HG03135 (cell line): ENCODE measurements around the gene CFAP141.
A peak's percentile ranks its signal among the peaks of the same experiment; 100 is the strongest.
"Not testable (repeated sequence)": the region's sequence is repeated elsewhere in the genome, so short reads cannot be mapped to it uniquely, and the experiment has no call there.

Experiments used
- ATAC-seq: cut with Tn5 transposase; IDR thresholded peaks from one replicate; pipeline ENCODE4 v1.9.1; 2021; ENCODE audit warnings: mild to moderate bottlenecking, moderate library complexity; ENCODE audit not compliant: unreplicated experiment

CFAP141 gene

DNA sequence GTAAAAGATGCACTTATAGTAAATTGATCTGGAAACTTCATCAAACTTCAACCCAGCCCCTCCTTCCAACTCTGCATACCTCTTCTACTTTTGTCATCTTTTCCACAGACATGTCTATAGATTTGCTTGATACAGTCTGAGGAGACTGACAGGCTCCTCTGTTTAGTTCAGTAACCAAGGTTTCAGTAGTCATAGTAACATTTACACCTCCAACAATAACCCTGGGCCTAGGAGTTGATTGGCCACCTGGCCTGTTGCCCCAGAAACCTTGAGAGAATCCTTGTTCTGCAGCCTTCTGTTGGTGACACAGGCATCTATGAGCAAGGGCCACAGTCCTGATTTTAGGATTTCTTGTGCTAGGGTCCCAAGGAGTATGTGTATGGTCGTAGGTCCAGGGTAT lies at the start of gene CFAP141:
Gene CFAP141, minus strand, starts transcription at position 138 of the 400 bp plus-strand sequence. Its CDS starts 26 bp downstream, at position 112.
- no peak for ATAC-seq

DNA sequence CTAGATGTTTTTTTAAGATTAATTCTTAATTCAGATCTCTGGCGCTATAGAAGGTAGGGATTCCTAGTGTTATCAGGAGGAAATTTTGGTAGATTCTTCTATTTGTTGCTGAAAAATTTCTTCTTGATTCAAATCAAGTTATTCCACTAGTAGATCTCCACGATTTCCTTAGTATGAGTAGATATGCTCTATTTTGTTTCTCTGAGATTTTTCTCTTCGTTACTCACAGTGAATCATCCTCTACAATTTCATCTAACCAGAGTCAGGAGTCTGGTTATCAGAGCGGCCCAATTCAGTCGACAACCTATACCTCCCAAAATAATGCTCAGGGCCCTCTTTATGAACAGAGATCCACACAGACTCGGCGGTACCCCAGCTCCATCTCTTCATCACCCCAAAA lies 47.5 kb upstream of the CFAP141 start:
- no peak for ATAC-seq

DNA sequence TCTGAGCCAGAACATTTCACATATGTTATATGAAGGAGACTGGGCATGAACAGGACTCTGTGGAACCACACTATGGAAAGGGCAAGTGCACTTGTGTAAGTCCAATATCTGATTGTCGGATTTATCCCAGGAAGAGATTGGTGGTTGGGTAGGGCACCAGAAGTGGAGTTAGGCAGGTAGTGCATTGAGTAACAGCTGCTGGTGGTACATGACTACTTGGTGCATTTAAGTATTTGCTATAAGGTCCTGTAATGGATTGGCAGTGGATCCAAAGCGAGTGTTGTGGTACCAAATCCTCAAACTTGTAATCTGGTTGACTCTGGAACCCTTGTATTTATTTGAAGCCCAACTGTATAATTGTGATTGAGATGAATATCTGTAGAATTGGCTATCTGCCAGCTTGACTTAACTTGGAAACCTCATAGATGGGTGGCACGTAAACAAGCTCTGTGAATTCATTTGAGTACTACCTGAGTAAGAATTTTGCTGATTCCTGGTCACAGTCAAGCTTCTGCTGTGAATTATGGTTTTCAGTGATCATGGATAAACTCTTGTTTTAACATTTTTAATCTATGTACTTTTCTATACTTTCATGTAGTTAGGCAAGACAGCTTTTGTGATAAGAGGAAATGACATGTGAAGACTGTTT lies 35.7 kb upstream of the CFAP141 start:
- ATAC-seq = no peak

DNA sequence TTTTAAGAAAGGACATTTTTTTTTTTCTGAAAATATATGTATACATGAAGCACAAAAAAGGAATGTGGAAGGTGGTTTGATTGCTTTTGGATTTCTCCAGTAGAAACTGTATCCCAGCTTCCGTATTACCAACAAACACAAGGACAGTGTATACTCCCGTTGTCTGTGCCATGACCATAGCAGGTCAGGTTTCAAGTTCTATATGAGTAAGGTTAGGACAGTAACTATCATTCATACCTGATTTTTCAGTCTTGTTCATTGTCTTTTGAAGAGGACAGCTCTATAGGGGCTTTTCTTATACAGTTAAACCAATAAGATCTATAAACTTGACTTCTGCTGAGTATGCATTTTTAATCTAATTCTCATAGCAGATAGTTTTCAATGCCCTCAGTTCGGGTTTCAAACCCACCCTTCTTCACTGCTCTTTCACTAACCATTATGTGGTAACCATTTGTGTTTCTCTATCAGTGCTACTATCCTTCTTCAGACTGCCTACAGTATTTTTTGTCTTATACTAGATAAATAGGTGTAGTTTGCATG lies 34.2 kb upstream of the CFAP141 start:
- no peak for ATAC-seq

DNA sequence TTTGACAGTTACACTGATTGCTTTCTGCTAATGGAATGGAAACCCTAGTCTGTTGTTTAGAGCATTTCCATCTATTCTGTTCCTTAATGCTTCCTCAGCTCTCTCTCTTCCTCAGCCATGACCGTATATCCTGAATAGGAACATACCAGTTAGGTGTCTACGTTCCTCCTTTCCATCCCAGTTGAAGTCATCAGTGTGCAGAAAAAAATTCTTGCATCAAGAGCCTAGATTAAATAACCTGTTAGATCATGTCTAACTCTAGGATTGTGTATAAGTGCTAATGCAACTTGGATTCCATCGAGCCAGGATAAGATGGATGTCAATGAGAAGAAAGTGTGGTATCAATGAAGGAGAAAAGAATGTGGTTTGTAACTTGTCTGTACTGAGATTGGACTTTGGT lies 33.4 kb upstream of the CFAP141 start:
- ATAC-seq = no peak

DNA sequence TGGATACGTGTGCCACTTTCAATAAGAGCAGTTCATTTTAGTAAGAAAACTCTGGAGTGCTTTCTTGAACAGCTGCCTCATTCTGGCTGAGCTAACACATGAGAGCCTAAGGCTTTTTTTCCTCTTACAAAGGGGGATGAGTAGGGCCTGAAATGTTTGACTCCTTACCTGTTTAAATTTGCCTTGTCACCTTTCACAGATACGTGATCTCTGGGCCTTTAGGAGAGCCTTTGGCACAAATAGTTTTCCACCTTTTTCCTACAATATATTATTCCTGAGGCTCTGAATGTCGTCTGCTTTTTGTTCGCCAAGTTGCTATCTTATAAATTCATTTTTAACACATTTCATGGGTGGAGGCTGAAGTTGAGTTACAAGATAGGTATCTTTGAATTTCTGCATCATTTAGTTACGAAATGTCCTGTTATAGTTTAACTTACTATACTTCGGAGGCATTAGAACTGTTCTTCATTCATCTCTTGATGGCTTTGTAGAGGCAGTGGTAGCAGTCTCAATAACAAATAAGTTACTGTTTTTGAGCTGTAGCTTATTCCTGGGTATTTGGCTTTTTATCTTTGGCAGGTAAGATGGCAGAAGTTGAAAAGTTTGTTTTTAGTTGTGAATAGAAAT lies 31.9 kb upstream of the CFAP141 start:
- no peak for ATAC-seq

DNA sequence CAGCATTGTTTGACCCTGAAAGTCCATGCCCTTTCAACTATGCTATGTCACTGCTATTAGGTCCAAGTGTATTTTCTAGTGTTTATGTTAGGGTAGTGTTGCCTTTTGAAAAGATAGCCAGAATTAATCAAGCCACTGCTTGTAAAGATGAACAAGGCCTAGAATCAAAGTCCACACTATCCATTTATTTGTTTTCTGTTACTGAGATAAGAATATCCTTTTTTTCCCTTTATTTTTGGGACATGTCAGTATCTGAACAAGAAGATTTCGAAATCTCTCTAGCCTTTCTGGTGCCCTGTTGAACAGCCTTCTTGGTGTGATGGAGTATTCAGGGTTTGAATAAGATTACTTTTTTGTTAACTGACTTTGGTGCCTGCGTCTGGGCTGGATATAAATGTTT lies 31.3 kb upstream of the CFAP141 start:
- ATAC-seq = no peak

DNA sequence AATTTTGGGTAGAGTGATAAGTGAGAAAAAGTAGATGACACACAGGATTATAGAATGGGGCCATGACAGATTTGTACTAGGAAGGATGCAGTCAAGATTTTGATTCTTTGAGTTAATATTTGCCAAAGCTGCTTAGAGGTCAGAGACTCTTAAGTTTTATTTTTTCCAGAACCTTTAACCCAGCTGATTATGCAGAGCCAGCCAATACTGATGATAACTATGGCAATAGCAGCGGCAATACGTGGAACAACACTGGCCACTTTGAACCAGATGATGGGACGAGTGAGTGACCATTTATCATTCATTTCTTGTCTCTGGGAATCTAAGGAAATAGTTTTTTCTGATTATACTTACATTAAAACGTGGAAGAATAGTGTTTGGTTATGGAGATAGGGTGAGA lies 30.7 kb upstream of the CFAP141 start:
- no peak for ATAC-seq

DNA sequence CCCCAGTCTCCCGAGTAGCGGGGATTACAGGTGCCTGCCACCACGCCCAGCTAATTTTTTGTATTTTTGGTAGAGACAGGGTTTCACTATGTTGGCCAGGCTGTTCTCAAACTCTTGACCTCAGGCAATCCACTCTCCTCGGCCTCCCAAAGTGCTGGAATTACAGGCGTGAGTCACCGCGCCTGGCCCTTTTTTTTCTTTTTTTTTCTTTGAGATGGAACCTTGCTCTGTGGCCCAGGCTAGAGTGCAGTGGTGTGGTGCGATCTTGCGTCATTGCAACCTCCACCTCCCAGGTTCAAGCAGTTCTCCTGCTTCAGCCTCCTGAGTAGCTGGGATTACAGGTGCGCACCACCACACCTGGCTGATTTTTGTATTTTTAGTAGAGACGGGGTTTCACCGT lies 27.0 kb upstream of the CFAP141 start:
- not testable (repeated sequence) for ATAC-seq

DNA sequence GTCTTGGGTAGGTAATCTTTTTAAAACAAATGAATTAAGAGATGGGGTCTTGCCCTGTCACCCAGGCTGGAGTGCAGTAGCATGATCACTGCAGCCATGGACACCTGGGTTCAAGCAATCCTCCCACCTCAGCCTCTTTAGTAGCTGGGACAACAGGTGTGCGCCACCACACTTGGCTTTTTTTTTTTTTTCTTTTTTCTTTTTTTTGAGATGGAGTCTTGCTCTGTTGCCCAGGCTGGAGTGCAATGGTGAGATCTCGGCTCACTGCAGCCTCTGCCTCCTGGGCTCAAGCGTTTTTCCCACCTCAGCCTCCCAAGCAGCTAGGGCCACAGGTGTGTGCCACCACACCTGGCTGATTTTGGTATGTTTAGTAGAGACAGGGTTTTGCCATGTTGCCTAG lies 25.0 kb upstream of the CFAP141 start:
- ATAC-seq = not testable (repeated sequence)

DNA sequence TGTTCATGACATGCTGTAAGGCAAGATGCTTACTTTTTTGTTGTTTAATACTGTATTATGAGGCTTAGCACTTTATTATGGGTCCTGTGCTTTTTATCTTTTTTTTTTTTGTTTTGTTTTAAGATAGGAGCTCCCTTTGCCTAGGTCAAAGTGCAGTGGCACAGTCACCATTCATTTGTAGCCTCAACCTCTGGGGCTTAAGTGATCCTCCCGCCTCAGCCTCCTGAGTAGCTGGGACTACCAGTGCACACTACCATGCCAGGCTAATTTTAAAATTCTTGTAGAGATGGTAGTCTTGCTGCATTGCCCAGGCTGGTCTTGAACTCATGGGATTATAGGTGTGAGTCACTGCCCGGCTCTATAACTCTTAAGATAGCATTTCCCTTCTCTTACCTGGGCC lies 19.2 kb upstream of the CFAP141 start:
- no peak for ATAC-seq

DNA sequence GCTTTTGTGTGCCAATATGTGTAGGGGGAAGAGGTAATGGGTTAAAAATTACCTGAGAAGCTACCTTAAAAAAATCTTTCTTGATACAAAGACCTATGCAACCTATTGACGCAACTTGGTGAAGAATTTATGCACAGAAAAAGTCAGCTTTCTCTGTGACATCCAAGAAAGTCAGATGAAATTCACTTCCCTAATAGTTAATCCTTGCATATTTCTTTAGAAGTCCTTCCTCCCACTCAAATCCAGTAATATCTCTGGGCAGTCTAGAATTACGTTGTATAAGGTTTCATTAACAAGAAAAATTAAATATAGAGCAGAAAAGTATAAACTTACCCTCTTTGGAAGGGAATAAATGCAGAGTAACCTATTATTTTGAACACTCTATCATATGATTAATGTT lies 17.5 kb upstream of the CFAP141 start:
- ATAC-seq = no peak

DNA sequence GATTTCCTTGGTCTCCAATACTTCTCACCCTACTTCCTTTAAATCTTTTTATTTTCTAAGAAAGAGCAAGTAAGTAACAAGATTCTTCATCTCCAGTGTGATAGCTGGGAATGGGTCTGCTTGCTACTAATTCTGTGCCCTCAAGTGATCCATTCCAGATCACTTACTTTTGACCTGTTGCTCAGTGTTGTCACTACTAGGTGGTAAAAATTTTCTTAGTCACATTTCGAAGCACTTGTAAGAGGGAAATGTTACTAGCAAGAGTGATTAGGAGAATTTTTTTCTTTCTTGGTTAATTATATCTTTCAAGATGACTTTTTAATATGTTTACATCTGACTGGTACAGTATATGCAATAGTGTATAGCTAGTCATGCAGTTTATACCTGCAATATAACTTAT lies 16.8 kb upstream of the CFAP141 start:
- ATAC-seq = no peak

DNA sequence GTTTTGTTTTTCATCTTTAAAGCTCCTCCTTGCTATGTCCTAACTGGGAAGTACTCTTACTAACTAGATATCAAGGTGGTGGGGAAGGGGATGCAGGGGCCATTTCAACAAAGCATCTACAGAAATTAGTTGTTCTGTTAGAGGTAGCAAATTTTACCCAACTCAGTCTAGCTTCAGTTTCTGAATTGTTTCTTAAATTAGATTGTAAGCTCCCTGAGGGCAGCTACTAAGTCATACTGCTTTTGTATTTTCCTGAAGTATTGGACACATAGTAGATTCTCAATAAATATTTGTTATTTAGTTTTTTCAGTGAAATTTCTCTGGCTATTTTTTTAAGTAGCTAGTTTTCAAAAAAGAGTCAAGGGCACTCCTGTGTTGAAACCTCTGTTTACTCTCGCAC lies 16.4 kb upstream of the CFAP141 start:
- ATAC-seq = no peak

DNA sequence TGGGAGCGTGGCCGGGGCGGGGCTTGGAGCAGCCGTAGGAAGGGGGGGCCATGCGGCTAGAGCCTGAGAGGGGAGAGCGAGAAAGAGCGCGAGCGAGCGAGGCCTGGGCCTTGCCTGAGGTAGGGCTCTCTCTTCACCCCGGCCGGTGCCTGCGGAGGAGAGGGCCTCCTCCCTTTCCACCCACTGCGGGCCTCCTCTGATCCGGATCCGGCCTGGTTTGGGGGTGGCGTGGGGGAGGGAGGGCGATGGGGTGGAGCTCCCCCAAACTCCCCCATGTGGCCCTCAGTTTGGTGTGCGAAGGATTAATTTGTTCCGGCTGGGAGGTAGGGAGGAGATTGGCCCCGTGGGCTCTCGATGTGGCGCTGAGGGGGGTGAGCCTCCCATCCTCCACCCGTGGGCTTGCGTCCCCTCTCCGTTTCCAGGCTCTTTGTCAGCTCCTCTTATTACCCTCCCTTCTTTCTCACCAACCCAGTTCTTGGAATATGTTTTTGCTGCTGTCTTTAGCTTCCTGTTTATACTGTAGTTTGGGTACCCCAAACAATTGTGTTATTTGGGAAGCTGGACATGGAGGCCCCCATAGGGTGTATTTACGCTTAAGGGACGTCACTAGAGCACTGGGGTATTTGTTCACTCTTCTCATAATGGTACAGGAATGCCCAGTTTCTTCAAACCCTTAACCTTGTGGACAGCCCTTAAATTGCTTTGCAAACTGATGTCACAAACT lies 15.3 kb upstream of the CFAP141 start:
- peak; percentile 17 for ATAC-seq

DNA sequence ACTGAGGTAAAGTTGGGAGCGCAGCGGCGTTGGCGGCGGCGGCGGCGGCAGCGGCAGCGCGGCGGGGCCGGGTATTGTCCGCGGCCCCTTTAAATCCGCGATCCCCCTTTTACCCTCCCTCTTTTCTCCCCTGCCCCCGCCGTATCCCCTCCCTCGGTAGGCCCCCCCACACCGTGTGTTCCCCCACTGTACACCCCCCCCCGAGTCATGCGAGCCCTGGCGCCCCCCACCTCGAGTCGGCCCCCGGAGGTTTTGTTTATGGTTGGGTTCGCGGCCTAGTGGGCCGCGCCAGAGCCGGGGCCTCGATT lies 14.8 kb upstream of the CFAP141 start:
- no peak for ATAC-seq

DNA sequence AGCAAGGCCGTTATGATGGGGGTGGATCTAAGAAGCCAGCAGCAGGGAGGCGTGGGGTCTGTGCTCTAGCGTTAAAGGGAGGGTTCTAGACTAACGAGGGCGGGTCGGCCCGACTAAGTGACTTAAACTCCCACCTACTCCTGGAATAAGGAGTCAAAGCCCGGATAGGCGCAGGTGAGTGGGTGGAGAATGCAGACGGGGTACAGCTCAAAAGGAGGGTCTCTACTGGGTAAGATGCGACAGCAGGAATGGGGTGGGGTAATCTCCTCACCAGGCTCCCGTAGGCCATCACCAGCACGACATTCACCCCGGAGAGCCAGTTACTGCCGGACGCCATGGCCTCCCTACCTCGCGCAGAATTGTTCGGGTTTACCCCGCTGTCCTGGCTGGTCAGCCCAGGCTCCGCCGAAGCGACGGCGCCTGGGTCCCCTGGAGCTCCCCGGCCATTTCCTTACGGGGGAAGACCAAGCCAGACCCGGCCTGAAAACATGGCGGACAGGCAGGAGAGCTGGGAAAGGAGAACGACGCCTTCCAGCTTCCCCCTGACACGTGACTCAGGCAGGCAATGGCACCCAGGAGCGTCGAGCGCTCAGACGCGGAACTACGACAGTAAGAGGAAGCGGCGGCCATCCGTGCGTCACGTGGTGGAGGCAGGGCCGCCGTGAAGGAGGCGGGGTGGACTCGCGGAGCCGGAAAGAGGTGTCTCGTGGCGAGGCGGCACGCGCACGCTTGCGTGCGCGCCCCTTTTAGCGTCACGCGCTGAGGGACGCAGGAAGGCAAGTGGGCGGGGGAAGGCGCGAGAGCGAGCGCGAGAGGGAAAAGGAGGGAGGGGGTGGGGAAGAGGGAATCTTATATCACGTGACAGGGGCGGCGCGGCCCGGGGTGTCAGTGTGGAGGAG lies 14.2 kb upstream of the CFAP141 start, which contains the start of gene UBAP2L:
Gene UBAP2L, plus strand, starts transcription at position 885 of the 899 bp plus-strand sequence. CDS start 4,169 bp downstream, outside the sequence.
- ATAC-seq = peak; percentile 90

DNA sequence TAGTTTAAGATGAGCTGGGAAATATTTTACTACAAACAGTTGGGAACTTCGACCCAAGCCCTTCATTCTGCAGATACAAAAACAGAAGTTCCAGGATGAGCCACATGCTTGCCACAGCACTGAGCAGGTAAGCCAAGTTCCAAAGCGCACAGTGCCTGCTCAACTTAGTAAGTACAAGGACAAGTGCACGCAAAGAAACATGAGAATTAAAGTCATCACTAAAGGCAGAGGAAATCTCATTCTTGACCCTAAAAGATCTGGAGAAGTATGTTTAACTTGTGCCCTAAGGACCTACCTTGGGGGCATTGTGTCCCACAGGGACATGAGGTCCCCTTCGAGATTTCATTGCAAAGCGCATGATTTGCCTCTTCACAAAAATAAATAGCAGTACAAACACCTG lies 13.4 kb upstream of the CFAP141 start:
- ATAC-seq = no peak

DNA sequence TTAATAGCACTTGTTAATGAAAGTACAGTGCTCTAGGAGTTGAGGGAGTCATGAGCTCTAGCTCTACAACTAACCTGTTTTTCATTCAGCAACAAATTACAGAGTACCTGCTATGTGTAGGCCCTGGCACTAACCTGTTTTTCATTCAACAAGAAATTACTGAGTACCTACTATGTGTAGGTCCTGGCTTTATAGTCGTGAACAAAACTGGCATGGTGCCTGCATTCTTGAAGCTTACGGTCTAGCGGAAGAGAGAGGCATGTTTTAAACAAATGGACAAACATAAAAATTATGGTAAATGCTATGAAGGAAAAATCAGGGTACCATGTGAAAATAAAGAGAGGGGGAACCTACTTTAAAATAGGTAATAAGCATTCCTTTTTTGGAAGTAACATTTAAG lies 12.4 kb upstream of the CFAP141 start:
- ATAC-seq = no peak

DNA sequence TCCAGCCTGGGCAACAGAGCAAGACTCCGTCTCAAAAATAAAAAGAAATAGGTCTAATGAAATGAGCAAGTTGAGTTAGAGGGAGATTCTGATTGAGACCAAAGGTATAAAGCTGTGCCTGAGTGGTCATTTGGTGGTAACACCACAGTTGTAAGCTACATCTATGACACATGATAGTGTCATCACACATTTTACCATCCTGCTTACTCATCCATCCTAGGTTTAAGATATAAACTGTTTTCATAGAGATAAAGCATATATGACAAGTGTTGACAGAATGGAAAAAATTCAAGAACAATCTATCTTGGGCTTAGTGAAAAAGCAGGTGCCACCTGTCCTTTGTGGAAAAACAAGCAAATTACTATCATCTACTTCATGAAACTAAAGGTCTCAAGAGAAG lies 7.1 kb upstream of the CFAP141 start:
- no peak for ATAC-seq

DNA sequence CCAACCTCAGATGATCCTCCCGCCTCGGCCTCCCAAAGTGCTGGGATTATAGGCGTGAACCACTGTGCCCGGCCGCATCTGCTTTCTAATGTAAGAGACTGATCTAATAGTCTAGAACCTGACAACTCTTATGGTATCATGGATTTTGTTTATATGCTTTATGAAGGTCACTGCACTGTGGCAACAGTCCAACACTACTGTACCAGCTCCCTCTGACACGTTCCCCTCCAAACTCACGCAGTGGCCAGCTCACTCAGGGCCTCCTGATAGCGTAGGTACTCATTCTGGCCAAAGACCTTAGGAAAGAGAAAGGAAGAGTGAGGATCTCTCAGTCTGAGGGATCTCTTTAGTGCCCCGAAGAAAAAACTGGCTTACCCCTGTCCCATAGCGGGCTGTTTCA lies 6.0 kb upstream of the CFAP141 start:
- no peak for ATAC-seq
